Fibroblast of skin of left quadriceps (primary cell): ENCODE measurements around the gene EYA2.

Source experiments
- DNase-seq, 2 experiments: peaks; one replicate each; pipeline ENCODE4 v3.0.0-alpha.2; 2013; ENCODE audit warnings: low read depth in 2 of 2

The EYA2 gene

GRCh38 chr20:47007826-47008655, 113.4 kb downstream of the EYA2 start:
- no peak for DNase-seq

- no peak for DNase-seq
Observed at GRCh38 chr20:47008842-47009518, 114.3 kb downstream of the EYA2 start.

DNA sequence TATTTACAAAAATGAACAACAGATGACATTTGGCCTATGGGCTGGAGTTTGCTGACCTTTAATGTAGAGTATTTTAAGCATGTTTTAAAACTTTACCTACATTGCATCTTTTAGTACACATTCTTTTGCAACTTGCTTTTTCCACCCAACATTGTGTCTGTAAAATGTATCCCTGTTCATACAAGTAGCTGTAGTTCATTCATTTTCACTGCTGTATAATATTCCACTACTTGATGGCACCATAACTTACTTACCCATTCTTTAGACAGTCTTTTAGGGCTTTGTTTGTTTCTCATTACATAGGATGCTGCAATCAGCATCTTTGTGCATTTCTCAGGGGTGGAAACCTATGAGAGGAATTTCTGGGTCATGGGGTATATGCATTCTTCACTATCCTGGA, 115.1 kb downstream of the EYA2 start:
- DNase-seq, result no peak

DNA sequence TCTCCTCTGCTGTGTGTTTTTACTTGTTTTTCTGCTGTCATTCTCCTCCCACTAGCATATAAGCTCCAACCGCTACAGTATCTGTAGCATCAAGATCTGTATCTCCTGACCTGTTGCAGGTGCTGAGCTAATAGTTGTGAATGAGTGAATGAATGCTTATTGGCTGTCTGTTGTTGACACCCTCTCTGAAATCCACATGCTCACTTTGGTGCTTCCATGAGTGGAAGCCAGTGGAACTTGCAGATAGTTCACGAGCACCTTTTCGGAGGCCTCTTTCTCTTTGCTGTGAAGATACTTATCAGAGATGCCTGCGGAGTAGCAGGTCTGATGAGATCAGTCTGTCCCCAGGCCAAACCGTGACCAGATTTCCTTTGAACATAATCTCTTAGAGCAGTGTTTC, 117.3 kb downstream of the EYA2 start:
- no peak for DNase-seq

DNA sequence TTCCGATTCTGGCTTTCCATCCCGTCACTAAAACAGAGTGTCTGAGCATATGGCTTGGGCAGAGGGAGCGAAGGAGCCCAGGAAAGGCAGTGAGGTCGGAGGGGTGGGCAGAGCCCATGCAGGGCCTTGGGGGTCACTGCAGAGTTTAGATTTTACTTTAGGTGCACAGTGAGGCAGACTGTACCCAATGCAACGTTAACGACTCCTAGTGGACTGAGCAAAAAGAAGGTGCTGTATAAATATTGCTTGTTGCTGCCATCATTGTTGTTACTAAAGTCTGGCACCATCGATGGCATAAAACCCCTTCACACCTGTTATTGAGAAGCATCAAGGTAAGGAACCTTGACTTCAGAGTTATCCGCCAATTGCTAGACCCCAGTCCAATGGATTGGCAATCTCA, 119.0 kb downstream of the EYA2 start:
- no peak for DNase-seq

- no peak for DNase-seq
Observed at GRCh38 chr20:47016068-47016664, 121.5 kb downstream of the EYA2 start.

DNA sequence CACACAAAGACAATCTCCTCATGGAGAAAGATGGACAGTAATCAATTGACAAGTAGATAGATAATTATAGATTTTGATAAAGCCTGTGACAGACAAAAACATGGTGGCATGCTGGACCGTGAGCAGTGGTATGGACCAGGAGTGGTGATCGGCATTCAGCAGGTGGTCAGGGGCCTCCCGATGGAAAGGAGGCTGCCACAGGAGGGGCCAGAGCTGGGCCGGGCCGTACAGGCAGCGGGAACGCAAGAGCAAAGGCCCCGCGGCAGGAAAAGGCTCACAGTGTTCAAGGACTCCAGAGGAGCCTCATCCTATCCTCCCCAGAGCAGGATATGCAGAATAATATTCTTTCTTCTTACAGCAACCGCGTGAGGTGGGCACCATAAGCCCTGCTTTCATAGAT, 123.7 kb downstream of the EYA2 start:
- no peak for DNase-seq

GRCh38 chr20:47019121-47019824, 124.6 kb downstream of the EYA2 start:
- DNase-seq, result peak; percentile 60 to 64

GRCh38 chr20:47020231-47020630, 125.6 kb downstream of the EYA2 start:
- DNase-seq, result no peak

DNA sequence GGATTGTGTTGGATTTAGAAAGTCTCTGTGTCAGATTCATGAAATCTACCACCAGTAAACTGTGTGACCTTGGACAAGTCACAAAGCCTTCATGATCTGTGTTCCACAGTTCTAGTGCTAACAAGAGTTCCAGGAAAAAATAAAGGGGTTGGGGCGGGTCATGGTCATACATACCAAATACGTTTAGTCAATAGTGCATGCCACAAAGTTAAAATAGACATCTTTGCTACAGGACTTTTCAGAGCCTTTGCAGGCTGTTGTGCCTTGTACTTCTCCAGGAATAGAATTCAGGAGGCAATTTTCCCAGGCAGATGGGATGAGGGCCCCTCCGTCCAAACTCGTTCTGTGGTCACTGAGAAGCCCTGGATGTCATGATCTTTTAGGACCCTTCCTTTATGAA, 127.2 kb downstream of the EYA2 start:
- DNase-seq, result no peak

DNA sequence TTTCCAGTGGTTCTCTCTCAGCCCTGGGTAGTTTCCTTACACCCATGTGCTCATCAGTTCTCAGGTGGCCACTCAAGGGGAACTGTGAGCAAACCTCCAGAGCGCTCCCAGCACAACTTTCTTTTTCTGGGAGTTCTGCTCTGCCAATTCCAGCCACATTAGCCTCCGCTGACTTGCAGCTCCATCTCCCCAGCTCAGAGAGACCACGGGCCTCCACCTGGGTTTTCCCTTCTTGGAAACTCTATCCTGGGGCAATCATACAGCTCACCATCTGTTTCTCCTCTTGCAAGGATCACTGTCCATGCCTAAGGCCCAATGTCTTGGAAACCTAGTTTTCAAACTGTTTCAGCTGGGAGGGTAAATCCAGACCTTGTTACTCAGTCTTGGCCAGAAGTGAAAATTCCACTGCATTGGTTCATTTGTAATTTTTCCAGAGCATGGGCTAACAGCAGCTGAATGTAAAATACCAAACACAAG, 129.9 kb downstream of the EYA2 start:
- no peak for DNase-seq

GRCh38 chr20:47027042-47027441, 132.4 kb downstream of the EYA2 start:
- no peak for DNase-seq

DNA sequence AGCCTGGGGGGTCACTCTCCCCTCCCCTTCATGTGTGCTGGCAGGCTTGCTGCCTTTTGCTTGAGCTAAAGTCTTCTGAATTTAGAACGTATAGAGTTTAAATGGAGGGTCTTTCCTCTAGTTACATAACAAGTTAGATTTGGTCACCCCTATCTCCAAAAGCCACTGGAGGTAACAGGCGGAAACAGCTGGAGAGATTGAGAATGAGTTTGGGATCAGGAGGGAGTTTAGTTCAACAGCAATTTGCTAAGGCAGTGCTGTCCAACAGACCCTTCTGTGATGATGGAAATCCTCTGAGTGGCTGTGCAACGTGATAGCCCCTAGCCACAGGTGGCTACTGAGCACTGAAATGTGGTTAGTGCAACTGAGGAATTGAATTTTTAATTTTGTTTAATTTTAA, 132.8 kb downstream of the EYA2 start:
- DNase-seq, result no peak

DNA sequence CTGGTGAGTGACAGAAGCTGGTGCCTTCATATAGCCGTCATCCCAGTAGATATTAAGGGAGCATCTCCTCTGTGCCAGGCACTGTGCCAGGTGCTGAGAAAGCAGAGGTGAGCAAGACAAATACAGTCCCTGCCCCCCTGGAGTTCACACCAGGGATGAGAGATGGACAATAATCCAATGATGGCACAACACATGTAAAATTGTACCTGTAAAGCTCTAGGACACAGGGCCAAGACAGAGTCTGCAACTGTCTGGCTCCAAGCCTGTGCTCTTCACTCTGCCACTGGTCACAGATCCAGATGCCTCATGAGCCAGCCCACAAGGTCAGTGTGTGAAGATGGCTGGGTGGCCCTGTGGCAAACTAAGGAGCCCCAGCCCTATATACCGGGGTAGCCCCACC, 133.8 kb downstream of the EYA2 start:
- DNase-seq, result no peak

DNA sequence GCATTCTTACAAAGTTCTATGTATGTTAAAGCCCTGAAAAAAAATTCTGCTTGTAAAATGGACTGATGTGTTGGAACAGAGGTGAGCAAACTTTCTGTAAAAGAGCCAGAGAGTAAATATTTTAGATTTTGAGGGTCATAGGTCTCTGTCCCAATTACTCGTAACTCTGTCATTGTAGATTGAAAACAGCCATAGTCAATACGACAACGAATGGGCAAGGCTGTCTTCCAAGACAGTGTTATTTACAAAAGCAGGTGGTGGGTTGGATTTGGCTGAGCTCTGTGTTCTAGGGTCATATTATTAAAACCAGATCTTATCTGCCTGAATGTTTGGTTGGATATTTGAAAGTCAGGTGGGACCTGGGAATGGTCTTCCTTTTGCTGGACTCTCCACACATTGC, 135.2 kb downstream of the EYA2 start:
- no peak for DNase-seq

DNA sequence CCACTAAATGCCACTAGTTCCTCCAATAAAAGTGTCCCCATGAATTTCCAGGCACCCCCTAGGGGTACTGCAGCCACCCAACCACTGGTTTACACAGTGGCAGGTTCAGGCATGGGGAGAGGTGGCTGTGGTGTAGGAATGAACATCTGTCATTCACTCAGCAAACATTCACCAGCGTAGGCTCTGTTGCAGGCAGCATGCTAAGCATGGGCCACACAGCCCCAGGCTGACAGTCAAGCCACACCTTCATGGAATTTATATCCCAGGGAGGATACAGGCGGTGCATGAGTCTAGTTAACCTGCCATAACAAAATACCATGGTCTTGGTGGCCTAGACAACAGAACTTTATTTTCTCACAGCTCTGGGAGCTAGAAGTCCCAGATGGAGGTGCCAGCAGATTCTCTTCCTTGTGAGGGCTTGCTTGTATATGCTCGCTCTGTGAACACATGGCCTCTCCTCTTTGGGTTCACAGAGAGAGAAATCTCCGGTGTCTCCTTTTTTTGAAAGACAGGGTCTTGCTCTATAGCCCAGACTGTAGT, 135.7 kb downstream of the EYA2 start:
- DNase-seq, result no peak

DNA sequence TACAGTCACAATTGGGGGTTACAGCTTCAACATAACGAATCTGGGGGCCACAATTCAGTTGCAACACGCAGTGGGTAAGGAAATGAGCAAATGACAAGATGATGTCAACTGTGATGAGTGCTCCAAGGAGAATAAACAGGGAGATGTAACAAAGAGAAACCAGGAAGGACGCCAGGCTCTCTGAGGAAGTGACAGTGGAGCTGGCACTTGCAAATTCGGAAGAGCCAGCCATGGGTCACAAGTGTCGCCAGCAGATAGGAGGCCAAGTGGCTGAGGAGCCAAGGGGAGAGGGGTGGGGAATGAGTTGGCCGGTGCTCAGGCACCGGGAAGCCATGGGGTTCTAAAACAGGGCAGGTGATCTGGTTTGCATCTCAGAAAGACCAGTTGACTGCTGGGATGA, 136.4 kb downstream of the EYA2 start:
- DNase-seq, result no peak

DNA sequence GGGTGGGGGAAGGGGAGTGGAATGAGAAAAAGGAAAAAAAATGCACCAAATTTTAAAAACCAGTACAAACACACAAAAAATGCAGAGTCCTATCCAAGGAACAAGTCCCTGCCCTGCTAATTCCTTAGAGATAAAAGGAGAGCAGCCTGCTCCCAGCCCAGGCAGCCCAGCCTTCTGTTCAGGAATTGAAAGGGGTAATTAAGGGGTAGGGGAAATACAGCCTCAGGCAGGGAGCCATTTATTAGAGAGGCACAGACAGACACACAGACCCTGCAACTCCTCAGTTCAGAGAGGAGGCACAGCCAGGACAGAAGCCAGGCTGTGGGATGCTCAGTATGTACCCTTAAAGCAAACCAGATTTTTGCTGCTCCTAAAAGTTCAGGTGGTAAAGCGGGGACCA, 137.2 kb downstream of the EYA2 start:
- DNase-seq, result no peak

GRCh38 chr20:47032933-47033578, 138.4 kb downstream of the EYA2 start:
- DNase-seq, result no peak

- no peak for DNase-seq
Observed at GRCh38 chr20:47033665-47034064, 139.0 kb downstream of the EYA2 start.

- DNase-seq, result no peak
Observed at GRCh38 chr20:47035026-47035590, 140.5 kb downstream of the EYA2 start.
